Endothelial cell of umbilical vein (primary cell): ENCODE data around the gene DAB2IP. TPM values are rescaled to one million over a fixed set of nuclear protein-coding genes. Genes with fewer than 3 reads are reported as not detected.
A peak's percentile ranks its signal among the peaks of the same experiment; 100 is the strongest.

Experiments
- BruUV-seq: library from RNA; stranded (reverse); fragments of 400-500 nt; replicated peaks from 2 replicates; lab custom pipeline; 2021; lab: Mats Ljungman, UMichigan
- CTCF ChIA-PET: fragments of 300-600, 350-600 bp; sonication (Branson Sonifier 250); formaldehyde crosslinking; loops from one replicate; lab custom pipeline; 2021; ENCODE audit warnings: antibody characterized with exemption, inconsistent platforms; lab: Charles Lee
- POLR2A ChIA-PET: fragments of 300-600, 350-600 bp; sonication (Branson Sonifier 250); formaldehyde crosslinking; loops from one replicate; lab custom pipeline; 2021; ENCODE audit warnings: antibody characterized with exemption, inconsistent platforms; lab: Charles Lee
- DNase-seq: peaks from one replicate; pipeline ENCODE4 v3.0.0-alpha.2; 2011; ENCODE audit warnings: low read depth, low spot score
- FAIRE-seq: peaks from 2 replicates; lab custom pipeline; 2011; peaks lifted over from hg19 to GRCh38; lab: Jason Lieb, UNC
- H2AFZ ChIP-seq: 2 replicates; pipeline ENCODE4 v1.6.0; 2012; ENCODE audit warnings: low read depth, low read length, control low read depth, inconsistent platforms
- H3K27ac ChIP-seq: 2 replicates; pipeline ENCODE4 v1.5.1; 2011; ENCODE audit warnings: low read depth, mild to moderate bottlenecking, control low read depth, low read length, moderate library complexity; ENCODE audit not compliant: insufficient read depth
- H3K27me3 ChIP-seq, 2 experiments: 2 replicates each; pipeline versions ENCODE4 v1.6.0 to v1.6.1; 2011; ENCODE audit warnings: low read length in 2 of 2, mixed read lengths in 1 of 2; ENCODE audit not compliant: control insufficient read depth in 2 of 2, insufficient read depth in 2 of 2
- H3K36me3 ChIP-seq, 2 experiments: 2 replicates in 1 of 2; 3 replicates in 1 of 2; pipeline ENCODE4 v1.5.1; 2011; ENCODE audit warnings: low read length in 2 of 2, mild to moderate bottlenecking in 1 of 2, moderate library complexity in 1 of 2; ENCODE audit not compliant: control insufficient read depth in 2 of 2, insufficient read depth in 2 of 2; ENCODE audit errors: extremely low read depth in 1 of 2
- H3K4me1 ChIP-seq: 3 replicates; pipeline ENCODE4 v1.5.1; 2011; ENCODE audit warnings: mild to moderate bottlenecking, low read length; ENCODE audit not compliant: control insufficient read depth, insufficient read depth; ENCODE audit errors: extremely low read depth
- H3K4me2 ChIP-seq: 2 replicates; pipeline ENCODE4 v1.6.1; 2011; ENCODE audit warnings: low read length, control low read depth, mixed read lengths; ENCODE audit not compliant: insufficient read depth
- H3K4me3 ChIP-seq, 3 experiments: fragments of 200-600 bp in 1 of 3; sonication (generic), shearing (Covaris generic) in 1 of 3; replicated peaks in 1 of 3; 2 replicates each; pipeline ENCODE4 v1.5.1; 2011 to 2016; ENCODE audit warnings: control low read depth in 3 of 3, low read length in 3 of 3, mild to moderate bottlenecking in 2 of 3, inconsistent platforms in 1 of 3, low read depth in 1 of 3, moderate library complexity in 1 of 3; ENCODE audit not compliant: insufficient read depth in 1 of 3
- H3K79me2 ChIP-seq: 2 replicates; pipeline ENCODE4 v1.6.0; 2012; ENCODE audit warnings: low read length, inconsistent platforms; ENCODE audit not compliant: control insufficient read depth, insufficient read depth
- H3K9ac ChIP-seq: replicated peaks from 2 replicates; pipeline ENCODE3; 2011; ENCODE audit warnings: low read length, control low read depth; ENCODE audit not compliant: insufficient read depth; ENCODE audit errors: extremely low read depth
- H3K9me1 ChIP-seq: replicated peaks from 3 replicates; pipeline ENCODE4 v1.6.0; 2011; ENCODE audit warnings: mild to moderate bottlenecking, low read length; ENCODE audit not compliant: control insufficient read depth, insufficient read depth; ENCODE audit errors: extremely low read depth
- H3K9me3 ChIP-seq: replicated peaks from 2 replicates; pipeline ENCODE4 v1.5.1; 2012; ENCODE audit warnings: low read length, inconsistent platforms; ENCODE audit not compliant: control insufficient read depth, insufficient read depth
- H4K20me1 ChIP-seq: replicated peaks from 2 replicates; pipeline ENCODE3; 2011; ENCODE audit warnings: mild to moderate bottlenecking, low read length; ENCODE audit not compliant: control insufficient read depth, insufficient read depth; ENCODE audit errors: extremely low read depth
- FOS ChIP-seq: IDR thresholded peaks from 2 replicates; pipeline ENCODE4 v1.6.1; 2011; ENCODE audit warnings: mild to moderate bottlenecking, low read length, moderate library complexity, borderline replicate concordance; ENCODE audit not compliant: insufficient read depth
- dilution Hi-C: fragments of 300-500 bp; cut with MboI; formaldehyde crosslinking; loops from one replicate; pipeline ENCODE4 v1.15.0; 2019; ENCODE audit warnings: low sequenced_read_pairs; ENCODE audit not compliant: extremely low pct_ligation_motif_present
- intact Hi-C: fragments of 100-400 bp; cut with micrococcal nuclease; formaldehyde crosslinking; loops from one replicate; pipeline ENCODE4 v1.10.0; 2022
- polyA plus RNA-seq, 4 experiments: library from polyadenylated mRNA; depleted of rRNA in 3 of 4; stranded (reverse) in 3 of 4; unstranded in 1 of 4; fragments of >200 nt; gene quantifications; 2 replicates each; pipeline versions ENCODE4 v1.2.1 to v1.2.3, GENCODE V29; 2011 to 2012; ENCODE audit warnings: missing spikeins in 1 of 4
- total RNA-seq: library from RNA; stranded (reverse); gene quantifications from 2 replicates; pipeline ENCODE4 v1.2.3, GENCODE V29; 2021
- TF ChIP-seq, protein P1 (sequence below), 2 donors: IDR thresholded peaks; 1 replicate in 1 of 2; 2 replicates in 1 of 2; pipeline ENCODE4 v1.5.1; 2011; ENCODE audit warnings: low read length in 2 of 2, mild to moderate bottlenecking in 2 of 2, moderate library complexity in 2 of 2, control low read depth in 1 of 2, inconsistent platforms in 1 of 2, low read depth in 1 of 2; ENCODE audit not compliant: insufficient read depth in 1 of 2; ENCODE audit errors: extremely low read depth in 1 of 2

Gene DAB2IP
- total and polyA plus RNA-seq, 2 donors (not counting 3 experiments of a cell fraction or from before 2014, with no cell fraction given) = 29.2 to 53.6 TPM

DNA sequence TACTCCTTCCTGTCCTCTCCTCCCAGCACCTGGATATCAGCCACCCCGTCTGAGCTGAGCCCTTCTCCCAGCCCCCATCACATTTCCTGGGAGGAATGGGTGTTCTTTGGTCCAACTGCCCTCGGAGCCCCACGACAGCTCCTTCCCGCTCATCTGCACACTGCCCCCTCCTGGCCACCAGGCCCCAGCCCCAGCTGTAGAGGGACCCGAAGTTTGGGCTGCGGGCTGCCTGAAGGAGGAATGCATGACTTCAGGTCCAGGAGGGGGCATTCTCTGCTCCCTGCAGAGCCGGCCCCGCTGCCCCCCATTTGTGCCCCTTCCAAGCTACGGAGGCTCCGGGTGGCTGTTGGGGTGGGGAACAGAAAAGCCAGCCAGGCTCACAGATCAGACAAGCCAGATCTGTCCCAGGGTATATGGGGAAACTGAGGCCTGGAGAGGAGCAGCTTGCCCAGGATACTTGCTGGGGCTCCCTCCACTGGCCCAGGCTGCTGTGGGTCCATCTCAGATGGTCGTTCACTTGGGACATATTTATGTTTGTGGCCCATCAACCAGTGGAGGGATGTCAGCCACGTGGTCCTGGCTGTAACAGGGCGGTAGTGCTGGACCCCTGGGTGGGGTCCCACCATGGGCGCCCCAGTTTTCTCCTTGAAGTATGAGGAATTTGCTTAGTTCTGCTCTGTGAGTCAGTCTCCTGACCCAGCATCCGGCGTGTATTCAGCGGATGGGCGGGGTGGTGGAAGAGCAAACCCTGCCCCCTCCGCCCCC lies 33.1 kb downstream of the DAB2IP start:
- no TSS peak for BruUV-seq

More for the DNA sequence above, 33.1 kb downstream of the DAB2IP start:
- H2AFZ ChIP-seq = no peak overlapping the region
- no peak overlapping the region for H3K9ac ChIP-seq
- TF ChIP-seq FOS = no peak
- TF ChIP-seq, protein P1, sequence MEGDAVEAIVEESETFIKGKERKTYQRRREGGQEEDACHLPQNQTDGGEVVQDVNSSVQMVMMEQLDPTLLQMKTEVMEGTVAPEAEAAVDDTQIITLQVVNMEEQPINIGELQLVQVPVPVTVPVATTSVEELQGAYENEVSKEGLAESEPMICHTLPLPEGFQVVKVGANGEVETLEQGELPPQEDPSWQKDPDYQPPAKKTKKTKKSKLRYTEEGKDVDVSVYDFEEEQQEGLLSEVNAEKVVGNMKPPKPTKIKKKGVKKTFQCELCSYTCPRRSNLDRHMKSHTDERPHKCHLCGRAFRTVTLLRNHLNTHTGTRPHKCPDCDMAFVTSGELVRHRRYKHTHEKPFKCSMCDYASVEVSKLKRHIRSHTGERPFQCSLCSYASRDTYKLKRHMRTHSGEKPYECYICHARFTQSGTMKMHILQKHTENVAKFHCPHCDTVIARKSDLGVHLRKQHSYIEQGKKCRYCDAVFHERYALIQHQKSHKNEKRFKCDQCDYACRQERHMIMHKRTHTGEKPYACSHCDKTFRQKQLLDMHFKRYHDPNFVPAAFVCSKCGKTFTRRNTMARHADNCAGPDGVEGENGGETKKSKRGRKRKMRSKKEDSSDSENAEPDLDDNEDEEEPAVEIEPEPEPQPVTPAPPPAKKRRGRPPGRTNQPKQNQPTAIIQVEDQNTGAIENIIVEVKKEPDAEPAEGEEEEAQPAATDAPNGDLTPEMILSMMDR (IDR thresholded peaks at IDR 0.05; ENCODE audit: extremely low read depth in 1 of 2, insufficient read depth in 1 of 2, low read depth in 1 of 2, low read length in 2 of 2) = peak; percentile 67 to 76
- DNase-seq = no peak
- no peak for FAIRE-seq
- H3K9me3 ChIP-seq = no peaks in the 10 kb centered on the region
- ChIA-PET CTCF (interaction anchor here (0.6 to 7.8 kb wide), 36 partner anchors 8 to 411 kb away, joined by 3 to 143 read pairs (median 6); partner anchors contain the start of gene DAB2IP), POLR2A (no interaction called here)
- peaks cover 0 to 12% of the 10 kb centered on the region in 2 experiments for H3K36me3 ChIP-seq
- dilution Hi-C loops (no loop called here), intact Hi-C loops (loop anchor here (1.0 to 5.0 kb wide), 4 partner anchors 44 to 413 kb away; no protein-coding TSS in a partner anchor)
- H3K4me3 ChIP-seq = no peak overlapping the region
- H3K9me1 ChIP-seq = no peaks in the 10 kb centered on the region
- no peak overlapping the region for H3K4me2 ChIP-seq
- H3K79me2 ChIP-seq = no peaks in the 10 kb centered on the region
- no peak overlapping the region for H3K27ac ChIP-seq
- no peaks in the 10 kb centered on the region for H3K27me3 ChIP-seq
- H3K4me1 ChIP-seq = no peaks in the 10 kb centered on the region
- no peaks in the 10 kb centered on the region for H4K20me1 ChIP-seq
